GM21367 (cell line): ENCODE data around the gene EBPL.
"Not testable (repeated sequence)": the region's sequence is repeated elsewhere in the genome, so short reads cannot be mapped to it uniquely, and the experiment has no call there.

ENCODE experiments used
- ATAC-seq: cut with Tn5 transposase; IDR thresholded peaks from one replicate; pipeline ENCODE4 v1.9.1; 2021; ENCODE audit not compliant: unreplicated experiment

The EBPL gene

DNA sequence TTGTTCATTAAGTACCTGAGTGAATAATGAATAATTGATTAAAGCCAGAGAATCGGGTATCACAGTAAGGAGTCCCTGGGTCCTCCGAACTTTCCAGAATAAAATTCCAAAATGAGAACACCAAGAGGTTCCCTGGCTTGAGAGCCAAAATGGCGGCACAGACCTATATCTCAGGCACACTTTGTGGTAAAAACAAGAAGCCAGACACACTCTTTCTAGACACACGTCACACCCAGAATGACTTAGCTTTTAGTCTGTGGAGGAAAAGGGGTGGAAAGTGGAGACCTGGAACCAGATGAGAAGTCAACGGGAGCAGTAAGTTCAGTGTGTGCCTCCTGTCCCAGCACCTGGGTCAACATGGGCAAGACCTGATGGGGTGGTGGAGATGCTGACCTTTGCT lies 54.6 kb downstream of the EBPL start:
- ATAC-seq = no peak

- ATAC-seq = no peak
Observed at GRCh38 chr13:49635599-49636433, 55.5 kb downstream of the EBPL start.

DNA sequence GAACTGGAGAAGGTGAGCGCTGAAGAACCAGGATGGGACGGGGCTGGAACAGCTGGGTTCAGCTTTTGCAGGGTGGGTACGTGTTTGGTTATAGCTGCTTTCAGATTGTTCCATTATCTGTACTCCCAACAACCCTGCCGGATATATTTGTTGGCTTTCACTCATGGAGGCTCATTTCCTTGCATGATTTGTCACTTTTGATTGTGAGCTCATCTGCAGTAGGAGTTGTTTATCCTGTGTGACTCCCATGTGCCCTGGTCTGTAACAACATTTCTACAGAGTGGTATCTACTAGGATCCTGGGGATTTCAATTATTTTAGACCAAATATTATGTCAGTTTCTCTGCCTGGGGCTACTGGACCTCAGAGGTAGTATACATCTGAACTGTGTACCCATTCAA lies 57.6 kb downstream of the EBPL start:
- no peak for ATAC-seq

DNA sequence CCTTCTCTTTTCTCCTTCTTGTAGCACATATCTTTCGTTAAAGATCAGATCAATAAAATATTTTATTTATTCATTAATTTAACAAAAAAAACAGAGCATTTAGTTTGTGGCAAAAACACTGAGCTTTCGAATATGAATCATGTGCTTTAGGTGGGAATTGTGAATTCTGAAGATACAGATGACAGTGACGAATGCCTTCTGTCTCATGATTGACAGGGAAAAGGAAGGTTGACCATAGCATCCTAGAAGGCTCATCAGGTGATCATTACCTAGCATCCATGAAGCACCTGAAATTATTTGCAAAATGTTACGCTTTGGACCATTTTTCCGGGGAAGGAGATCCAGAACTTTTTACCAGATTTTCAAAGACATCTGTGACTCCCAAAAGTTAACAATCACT lies 59.1 kb downstream of the EBPL start:
- ATAC-seq = no peak

DNA sequence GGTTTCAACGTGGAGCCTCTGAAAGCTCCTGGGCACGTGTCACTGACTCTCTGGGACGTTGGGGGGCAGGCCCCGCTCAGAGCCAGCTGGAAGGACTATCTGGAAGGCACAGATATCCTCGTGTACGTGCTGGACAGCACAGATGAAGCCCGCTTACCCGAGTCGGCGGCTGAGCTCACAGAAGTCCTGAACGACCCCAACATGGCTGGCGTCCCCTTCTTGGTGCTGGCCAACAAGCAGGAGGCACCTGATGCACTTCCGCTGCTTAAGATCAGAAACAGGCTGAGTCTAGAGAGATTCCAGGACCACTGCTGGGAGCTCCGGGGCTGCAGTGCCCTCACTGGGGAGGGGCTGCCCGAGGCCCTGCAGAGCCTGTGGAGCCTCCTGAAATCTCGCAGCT lies 60.7 kb downstream of the EBPL start:
- no peak for ATAC-seq

DNA sequence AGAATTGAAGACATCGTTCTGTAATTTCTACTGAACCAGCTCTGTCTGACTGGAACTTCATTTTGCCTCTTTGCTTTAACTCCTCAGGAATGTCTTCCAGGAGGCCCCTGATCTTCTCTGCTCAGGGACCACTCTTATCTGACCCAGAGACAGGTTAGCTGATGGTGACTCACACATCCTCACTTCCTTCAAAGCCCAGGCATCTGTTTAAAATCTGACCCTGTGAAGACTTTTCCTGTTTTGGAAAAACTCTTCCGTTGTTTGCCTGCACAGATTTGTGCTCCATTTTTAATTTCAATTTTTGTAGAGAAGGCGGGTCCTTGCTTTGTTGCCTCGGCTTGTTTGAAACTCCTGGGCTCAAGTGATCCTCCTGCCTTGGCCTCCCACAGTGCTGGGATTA lies 61.3 kb downstream of the EBPL start:
- no peak for ATAC-seq

DNA sequence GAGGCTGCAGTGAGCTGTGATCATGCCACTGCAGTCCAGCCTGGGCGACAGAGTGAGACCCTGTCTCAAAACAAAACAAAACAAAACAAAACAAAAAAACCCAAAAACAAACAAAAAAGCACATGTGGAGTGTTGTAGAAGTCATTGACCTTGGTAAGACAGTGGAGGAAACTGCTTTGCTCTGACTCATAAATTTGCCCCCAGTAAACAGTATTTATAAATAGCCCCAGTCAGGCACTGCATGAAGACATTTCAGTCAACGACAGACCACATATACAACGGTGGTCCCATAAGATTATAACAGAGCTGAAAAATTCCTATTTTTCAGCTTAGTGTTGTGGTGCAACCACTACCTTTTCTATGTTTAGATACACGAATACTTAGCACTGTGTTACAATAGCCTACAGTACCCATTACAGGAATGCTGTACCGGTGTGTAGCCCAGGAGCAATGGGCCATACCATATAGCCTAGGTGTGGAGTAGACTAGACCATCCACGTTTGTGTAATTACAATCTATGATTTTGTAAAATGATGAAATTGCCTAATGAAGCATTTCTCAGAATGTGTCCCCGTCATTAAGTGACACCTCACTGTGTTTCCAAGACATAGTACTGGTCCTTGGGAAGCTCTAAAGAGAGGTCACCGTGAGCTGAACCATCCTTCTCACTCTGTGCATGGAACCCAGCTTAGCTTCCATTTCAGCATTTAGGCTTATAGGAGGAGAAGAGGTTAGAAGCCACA lies 61.9 kb downstream of the EBPL start:
- ATAC-seq = no peak

- ATAC-seq = peak; percentile 96
Observed at GRCh38 chr13:49627831-49628652, 63.2 kb downstream of the EBPL start, which contains the start of gene ARL11. ARL11 (plus strand) TSS chr13:49628507; CDS start chr13:49630448, 1,941 bp downstream.

- no peak for ATAC-seq
Observed at GRCh38 chr13:49625392-49626079, 65.8 kb downstream of the EBPL start.

DNA sequence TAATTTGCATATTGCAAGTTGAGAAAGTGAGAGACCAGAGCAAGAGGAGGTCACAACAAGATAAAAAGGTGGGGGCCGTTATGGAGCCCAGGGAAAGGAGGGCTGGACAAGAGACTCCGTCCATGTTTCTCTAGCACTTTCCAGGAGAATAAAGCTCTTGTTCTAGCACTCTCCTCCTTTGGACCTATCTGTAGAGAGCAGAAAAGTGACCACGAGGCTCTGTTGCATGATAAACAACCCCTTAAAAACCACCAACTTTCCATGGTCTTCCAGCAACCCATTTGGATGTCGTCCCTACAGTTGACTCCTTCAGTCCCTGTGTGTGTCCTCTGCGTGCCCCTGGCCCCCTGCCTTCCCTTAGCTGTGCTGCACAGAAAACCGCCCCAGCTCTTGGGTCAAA lies 67.1 kb downstream of the EBPL start:
- ATAC-seq = no peak

DNA sequence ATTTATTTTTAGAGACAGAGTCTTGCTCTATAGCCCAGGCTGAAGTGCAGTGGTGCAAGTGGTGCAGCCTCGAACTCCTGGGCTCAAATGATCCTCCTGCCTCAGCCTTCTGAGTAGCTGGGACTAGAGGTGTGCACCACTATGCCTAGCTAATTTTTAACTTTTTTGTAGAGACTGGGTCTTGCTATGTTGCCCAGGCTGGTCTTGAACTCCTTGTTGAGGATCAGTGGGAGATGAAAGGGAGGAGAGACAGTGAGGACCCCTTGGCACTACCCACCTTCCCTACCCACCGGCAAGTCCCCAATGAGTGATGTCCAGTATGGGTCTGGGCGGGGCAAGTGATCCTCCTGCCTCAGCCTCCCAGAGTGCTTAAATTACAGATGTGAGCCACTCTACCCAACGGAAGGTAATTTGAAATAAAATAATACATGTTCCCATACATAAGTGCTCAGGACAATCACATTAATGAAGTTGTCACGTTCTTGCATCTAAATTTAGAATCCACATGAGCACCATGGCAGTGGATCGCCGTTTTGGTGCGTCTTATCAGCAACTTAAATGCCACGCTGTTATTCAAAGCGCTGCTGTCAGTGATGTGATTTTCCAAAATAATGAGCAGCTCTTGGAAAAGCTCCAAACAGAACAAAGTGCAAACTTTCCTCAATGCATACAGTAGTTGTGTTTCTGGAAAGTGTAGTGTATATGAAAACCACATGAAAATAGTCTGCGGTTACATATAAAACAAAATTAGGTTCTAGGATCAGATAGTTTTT lies 68.9 kb downstream of the EBPL start:
- no peak for ATAC-seq

DNA sequence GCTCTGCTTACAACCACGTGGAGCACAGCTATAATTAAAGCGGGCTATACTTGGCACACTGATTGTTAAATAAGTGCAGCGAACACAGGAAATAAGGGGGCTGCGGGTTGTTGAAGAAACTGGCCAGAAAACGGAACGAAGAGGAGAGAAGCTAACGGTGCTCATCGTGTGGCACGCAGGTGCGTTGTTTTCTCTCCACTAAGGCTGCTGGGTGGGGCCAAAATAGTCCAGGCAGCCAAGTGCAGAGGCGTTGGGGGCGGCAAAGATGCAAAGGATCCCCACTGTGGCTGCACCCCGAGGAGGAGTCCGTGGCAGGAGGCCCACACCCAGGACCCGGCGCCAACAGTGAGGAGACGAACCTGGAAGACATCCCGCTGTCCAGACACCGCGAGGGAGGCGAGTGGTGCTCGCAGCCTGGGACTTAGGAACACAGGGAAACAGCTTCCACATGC lies 71.1 kb downstream of the EBPL start:
- no peak for ATAC-seq

DNA sequence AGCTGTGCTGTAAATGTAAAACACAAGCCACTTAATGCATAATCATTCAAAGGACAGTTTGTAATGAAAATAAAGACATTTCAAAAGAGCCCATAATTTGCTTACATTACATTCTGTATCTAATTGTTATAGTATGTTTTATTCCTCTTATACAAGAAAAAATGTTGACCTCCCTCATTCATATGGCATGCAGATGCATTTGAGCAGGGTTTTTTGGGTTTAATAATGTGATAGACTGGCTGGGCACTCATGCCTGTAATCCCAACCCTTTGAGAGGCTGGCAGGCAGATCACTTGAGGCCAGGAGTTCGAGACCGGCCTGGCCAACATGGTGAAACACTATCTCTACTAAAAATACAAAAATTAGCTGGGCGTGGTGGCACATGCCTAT lies 74.6 kb downstream of the EBPL start:
- no peak for ATAC-seq

DNA sequence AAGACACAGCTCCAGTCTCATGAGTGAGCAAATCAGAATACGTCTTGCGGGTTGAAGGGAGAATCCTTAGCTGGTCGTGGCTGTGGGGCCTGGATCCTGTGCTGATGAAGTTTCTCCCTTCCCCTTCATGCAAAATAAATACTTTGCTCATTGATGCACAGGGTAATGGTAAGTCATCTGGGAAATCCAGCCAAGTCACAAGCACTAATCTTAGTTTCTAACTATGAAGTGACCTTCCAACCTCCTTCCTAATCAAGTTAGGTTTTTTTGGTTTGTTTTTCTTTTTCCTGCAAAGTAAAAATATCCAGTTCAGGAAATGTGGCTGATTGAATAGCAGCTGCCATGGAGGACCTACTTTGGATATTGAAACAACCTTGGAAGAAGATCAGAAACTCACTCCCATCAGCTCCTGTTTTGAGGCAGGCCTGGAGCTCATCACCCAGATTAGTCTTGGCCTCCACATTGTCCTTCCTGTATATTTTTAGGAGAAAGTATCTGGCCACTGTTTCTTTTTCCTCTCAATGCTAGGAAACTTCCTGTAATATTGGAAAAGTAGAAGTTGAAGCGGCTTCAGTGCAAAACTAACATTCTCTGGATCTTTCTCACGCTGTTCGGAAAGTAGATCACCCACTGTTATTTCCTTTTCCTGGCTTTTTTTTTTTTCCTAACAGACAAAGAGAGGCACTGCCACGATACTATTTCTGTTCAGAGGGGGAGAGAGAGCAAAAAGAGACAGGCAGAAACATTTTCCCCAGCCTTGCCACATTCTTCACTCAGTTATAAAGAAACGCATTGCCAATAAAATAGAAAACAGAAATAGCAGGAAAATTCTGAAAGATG lies 75.2 kb downstream of the EBPL start:
- ATAC-seq = no peak

DNA sequence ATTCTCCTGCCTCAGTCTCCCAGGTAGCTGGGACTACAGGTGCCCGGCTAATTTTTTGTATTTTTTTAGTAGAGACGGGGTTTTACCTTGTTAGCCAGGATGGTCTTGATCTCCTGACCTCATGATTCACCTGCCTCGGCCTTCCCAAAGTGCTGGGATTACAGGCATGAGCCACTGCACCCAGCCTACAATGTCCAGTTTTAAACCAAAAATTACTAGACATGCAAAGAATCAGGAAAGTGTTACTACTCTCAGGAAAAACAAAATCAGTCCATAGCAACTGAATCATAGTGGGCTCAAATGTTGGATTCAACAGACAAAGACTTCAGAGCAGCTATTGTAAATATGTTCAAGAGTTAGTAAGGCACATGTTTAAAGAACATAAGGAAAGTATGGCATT lies 79.2 kb downstream of the EBPL start:
- not testable (repeated sequence) for ATAC-seq
